ENCODE data around the gene MYL6. TPM values are rescaled to one million over a fixed set of nuclear protein-coding genes. Genes with fewer than 3 reads are reported as not detected.

MYL6 gene
- total and polyA plus RNA-seq, 2 donors (not counting 3 experiments of a cell fraction or from before 2014, with no cell fraction given) = 2,543 to 8,470 TPM

DNA sequence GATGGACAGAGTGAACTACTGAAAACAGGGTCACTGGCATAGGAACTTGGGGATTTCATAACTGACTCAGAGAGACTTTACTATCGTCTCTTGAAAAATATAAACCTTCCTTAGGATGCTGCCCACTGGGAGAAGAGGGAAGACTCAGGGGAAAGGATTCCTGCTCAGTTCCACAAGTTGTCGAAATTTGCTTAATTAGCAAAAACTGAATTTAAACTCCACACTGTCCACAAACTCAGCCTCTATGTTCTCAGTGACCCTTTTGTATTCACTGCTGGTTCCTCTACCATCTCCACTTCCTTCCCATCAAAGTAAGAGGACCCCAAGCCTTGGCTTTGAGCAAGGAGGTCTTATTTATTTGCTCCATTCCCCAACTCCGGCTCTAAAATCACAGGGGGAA, 12.9 kb upstream of the MYL6 start:
- H3K9ac ChIP-seq (replicated peaks; ENCODE audit: extremely low read depth, insufficient read depth, low read length) = no peak overlapping the region
- no peaks in the 10 kb centered on the region for H3K79me2 ChIP-seq (ENCODE audit: control insufficient read depth, insufficient read depth, low read length)
- H3K36me3 ChIP-seq (ENCODE audit: control insufficient read depth in 2 of 2, extremely low read depth in 1 of 2, insufficient read depth in 2 of 2, low read length in 2 of 2) = peaks cover 12 to 22% of the 10 kb centered on the region in 2 experiments
- H3K27ac ChIP-seq (ENCODE audit: insufficient read depth, low read depth, low read length) = no peak overlapping the region
- H2AFZ ChIP-seq (ENCODE audit: low read depth, low read length) = no peak overlapping the region
- no peak overlapping the region for H3K4me3 ChIP-seq (replicated peaks in 1 of 3; ENCODE audit: insufficient read depth in 1 of 3, low read depth in 1 of 3, low read length in 3 of 3)
- H3K4me1 ChIP-seq (ENCODE audit: control insufficient read depth, extremely low read depth, insufficient read depth, low read length) = peaks cover 29% of the 10 kb centered on the region
- ChIA-PET CTCF (interaction anchor here (2.5 to 5.3 kb wide), 2 partner anchors 18 to 45 kb away, joined by 18 to 30 read pairs; partner anchors contain the start of genes ESYT1 and SMARCC2), POLR2A (no interaction called here)
- H4K20me1 ChIP-seq (replicated peaks; ENCODE audit: control insufficient read depth, extremely low read depth, insufficient read depth, low read length) = no peaks in the 10 kb centered on the region
- no peaks in the 10 kb centered on the region for H3K9me1 ChIP-seq (replicated peaks; ENCODE audit: control insufficient read depth, extremely low read depth, insufficient read depth, low read length)
- no peaks in the 10 kb centered on the region for H3K9me3 ChIP-seq (replicated peaks; ENCODE audit: control insufficient read depth, insufficient read depth, low read length)
- TF ChIP-seq POLR2A (IDR thresholded peaks at IDR 0.05; ENCODE audit: low read depth, low read length) = no peak
- TF ChIP-seq FOS (IDR thresholded peaks at IDR 0.05; ENCODE audit: borderline replicate concordance, insufficient read depth, low read length) = no peak
- TF ChIP-seq, protein P1, sequence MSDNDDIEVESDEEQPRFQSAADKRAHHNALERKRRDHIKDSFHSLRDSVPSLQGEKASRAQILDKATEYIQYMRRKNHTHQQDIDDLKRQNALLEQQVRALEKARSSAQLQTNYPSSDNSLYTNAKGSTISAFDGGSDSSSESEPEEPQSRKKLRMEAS (IDR thresholded peaks at IDR 0.05; ENCODE audit: insufficient read depth, insufficient read length) = no peak
- TF ChIP-seq MYC (IDR thresholded peaks at IDR 0.05; ENCODE audit: low read depth, low read length) = no peak
- no peak for TF ChIP-seq GATA2 (IDR thresholded peaks at IDR 0.05; ENCODE audit: insufficient read depth, insufficient read length, low read depth, low read length)
- TF ChIP-seq EZH2 (IDR thresholded peaks at IDR 0.05; ENCODE audit: borderline replicate concordance, low read depth, low read length, severe bottlenecking) = no peak
- TF ChIP-seq, protein P2, sequence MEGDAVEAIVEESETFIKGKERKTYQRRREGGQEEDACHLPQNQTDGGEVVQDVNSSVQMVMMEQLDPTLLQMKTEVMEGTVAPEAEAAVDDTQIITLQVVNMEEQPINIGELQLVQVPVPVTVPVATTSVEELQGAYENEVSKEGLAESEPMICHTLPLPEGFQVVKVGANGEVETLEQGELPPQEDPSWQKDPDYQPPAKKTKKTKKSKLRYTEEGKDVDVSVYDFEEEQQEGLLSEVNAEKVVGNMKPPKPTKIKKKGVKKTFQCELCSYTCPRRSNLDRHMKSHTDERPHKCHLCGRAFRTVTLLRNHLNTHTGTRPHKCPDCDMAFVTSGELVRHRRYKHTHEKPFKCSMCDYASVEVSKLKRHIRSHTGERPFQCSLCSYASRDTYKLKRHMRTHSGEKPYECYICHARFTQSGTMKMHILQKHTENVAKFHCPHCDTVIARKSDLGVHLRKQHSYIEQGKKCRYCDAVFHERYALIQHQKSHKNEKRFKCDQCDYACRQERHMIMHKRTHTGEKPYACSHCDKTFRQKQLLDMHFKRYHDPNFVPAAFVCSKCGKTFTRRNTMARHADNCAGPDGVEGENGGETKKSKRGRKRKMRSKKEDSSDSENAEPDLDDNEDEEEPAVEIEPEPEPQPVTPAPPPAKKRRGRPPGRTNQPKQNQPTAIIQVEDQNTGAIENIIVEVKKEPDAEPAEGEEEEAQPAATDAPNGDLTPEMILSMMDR (IDR thresholded peaks at IDR 0.05; ENCODE audit: extremely low read depth in 1 of 2, insufficient read depth in 1 of 2, low read depth in 1 of 2, low read length in 2 of 2) = no peak
- no peak for TF ChIP-seq JUN (IDR thresholded peaks at IDR 0.05; ENCODE audit: borderline replicate concordance, insufficient read depth, insufficient read length, low read depth)
- no peak for TF ChIP-seq POLR2AphosphoS5 (IDR thresholded peaks at IDR 0.05; ENCODE audit: insufficient read depth, low read depth, low read length)
- H3K27me3 ChIP-seq (ENCODE audit: control insufficient read depth in 2 of 2, insufficient read depth in 2 of 2, low read length in 2 of 2) = no peaks in the 10 kb centered on the region
- no peak overlapping the region for H3K4me2 ChIP-seq (ENCODE audit: insufficient read depth, low read length)
- no peak for FAIRE-seq
- no TSS peak for BruUV-seq (replicated peaks)
- intact Hi-C loops (cut with micrococcal nuclease) (no loop called here), dilution Hi-C loops (cut with MboI; ENCODE audit: extremely low pct_ligation_motif_present, low sequenced_read_pairs) (no loop called here)
- no peak for DNase-seq (ENCODE audit: low read depth, low spot score)
